GM12891 (cell line): ENCODE data around the gene ABCC1.

Source experiments
- PAX5 ChIP-seq: IDR thresholded peaks from 2 replicates; pipeline ENCODE4 v1.6.1; 2011; ENCODE audit warnings: low read length, moderate library complexity, mild to moderate bottlenecking; ENCODE audit not compliant: insufficient read depth, severe bottlenecking
- POLR2A ChIP-seq: IDR thresholded peaks from 2 replicates; pipeline ENCODE4 v1.6.1; 2011; ENCODE audit warnings: low read depth, low read length, control low read depth
- POLR2AphosphoS5 ChIP-seq: IDR thresholded peaks from 2 replicates; pipeline ENCODE4 v1.6.1; 2011; ENCODE audit warnings: low read depth, low read length, control low read depth
- POU2F2 ChIP-seq: IDR thresholded peaks from 2 replicates; pipeline ENCODE4 v1.6.1; 2011; ENCODE audit warnings: low read depth, mild to moderate bottlenecking, control low read depth, low read length, moderate library complexity
- TAF1 ChIP-seq: IDR thresholded peaks from 2 replicates; pipeline ENCODE4 v1.6.1; 2011; ENCODE audit warnings: low read depth, low read length, control low read depth

DNA sequence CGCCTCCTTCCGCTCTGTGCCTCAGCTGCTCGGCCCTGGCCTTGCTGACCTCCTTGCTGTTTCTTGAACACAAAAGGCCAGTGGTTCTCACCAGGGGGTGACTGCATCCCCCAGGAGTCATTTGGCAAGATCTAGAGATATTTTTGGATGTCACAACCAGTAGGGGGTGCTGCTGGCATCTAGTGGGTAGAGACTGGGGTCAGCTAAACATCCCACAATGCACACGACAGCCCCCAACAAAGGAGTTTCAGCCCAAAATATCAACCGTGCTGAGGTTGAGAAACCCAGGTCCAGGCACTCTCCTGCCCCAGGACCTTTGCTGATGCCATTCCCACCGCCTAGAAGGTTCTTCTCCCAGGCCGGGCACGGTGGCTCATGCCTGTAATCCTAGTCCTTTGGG is 234.1 kb downstream of the ABCC1 start:
- TF ChIP-seq TAF1, result no peak
- no peak for TF ChIP-seq POU2F2
- no peak for TF ChIP-seq POLR2A
- TF ChIP-seq POLR2AphosphoS5, result no peak
- no peak for TF ChIP-seq PAX5
